ENCODE measurements around the gene RRAGD. TPM values are rescaled to one million over a fixed set of nuclear protein-coding genes. Genes with fewer than 3 reads are reported as not detected.

The RRAGD gene, protein sequence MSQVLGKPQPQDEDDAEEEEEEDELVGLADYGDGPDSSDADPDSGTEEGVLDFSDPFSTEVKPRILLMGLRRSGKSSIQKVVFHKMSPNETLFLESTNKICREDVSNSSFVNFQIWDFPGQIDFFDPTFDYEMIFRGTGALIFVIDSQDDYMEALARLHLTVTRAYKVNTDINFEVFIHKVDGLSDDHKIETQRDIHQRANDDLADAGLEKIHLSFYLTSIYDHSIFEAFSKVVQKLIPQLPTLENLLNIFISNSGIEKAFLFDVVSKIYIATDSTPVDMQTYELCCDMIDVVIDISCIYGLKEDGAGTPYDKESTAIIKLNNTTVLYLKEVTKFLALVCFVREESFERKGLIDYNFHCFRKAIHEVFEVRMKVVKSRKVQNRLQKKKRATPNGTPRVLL
- total RNA-seq (ENCODE audit: low replicate concordance): 0.68 and 4.9 TPM in 2 replicates

DNA sequence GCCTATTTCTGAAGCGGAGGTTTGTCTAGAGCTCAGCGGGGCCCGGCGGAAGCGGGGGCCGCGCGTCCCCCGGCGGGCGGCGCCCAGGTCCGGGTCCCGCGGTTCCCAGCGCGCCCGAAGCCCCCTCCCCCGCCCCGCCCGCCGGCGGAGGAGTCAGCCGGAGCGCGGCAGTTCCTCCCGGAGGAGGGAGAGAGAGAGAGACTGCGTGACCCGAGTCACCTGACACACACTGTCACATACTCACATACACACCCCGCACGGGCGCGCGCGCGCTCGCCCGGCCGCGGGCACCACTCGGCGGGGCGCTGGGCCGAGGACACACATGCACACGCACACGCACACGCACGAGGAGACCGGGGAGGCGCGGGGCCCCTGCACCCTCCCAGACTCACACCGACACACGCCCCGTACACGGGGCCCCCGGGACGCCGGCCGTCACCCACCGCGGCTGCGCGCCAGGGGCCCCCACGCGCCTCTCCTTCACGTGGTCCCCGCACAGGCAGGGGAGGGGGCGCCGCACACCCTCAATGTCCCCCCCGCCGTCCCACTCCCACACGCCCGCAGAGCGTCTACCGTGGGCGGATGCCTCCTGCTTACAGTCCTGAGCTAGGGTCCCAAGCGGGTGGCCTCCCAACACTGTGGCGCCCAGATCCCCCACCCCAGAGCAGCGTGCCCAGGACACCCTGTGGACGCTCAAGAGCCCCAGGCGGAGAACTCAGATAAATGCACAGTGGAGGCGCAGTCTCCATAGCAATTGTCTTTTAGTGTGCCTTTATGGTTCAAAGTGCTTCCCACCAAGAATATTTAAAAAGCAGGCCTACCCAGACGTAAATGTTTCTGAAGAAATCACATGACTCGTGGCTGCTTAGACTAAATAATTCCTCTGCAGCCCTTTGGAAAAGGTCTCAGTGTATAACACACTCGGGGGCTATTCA lies at the start of gene RRAGD:
Gene RRAGD (minus strand): TSS at position 203 of the 935 bp plus-strand sequence. CDS start 280 bp downstream, outside the sequence.

DNA sequence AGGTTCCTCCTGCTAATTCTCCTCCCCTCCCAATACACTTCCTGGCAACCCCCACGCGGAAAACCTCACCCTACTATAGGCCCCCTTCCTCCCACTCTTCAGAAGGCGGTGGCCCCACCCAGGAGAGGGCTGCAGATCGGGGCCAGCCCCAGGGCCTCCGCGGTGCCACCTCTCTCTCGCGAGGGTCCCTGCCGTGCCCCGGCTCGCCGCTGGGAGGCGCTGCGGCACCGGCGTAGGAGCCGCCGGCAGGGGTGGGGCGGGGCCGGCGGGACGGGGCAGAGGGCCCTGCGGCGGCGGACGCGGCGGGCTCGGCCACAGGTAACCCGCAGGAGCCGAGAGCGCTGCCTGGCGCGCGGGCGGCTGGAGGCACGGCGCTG lies 20.8 kb upstream of the RRAGD start, which contains the start of gene ANKRD6:
Gene ANKRD6 (plus strand): TSS at position 278 of the 377 bp plus-strand sequence. CDS start 133,825 bp downstream, outside the sequence.

DNA sequence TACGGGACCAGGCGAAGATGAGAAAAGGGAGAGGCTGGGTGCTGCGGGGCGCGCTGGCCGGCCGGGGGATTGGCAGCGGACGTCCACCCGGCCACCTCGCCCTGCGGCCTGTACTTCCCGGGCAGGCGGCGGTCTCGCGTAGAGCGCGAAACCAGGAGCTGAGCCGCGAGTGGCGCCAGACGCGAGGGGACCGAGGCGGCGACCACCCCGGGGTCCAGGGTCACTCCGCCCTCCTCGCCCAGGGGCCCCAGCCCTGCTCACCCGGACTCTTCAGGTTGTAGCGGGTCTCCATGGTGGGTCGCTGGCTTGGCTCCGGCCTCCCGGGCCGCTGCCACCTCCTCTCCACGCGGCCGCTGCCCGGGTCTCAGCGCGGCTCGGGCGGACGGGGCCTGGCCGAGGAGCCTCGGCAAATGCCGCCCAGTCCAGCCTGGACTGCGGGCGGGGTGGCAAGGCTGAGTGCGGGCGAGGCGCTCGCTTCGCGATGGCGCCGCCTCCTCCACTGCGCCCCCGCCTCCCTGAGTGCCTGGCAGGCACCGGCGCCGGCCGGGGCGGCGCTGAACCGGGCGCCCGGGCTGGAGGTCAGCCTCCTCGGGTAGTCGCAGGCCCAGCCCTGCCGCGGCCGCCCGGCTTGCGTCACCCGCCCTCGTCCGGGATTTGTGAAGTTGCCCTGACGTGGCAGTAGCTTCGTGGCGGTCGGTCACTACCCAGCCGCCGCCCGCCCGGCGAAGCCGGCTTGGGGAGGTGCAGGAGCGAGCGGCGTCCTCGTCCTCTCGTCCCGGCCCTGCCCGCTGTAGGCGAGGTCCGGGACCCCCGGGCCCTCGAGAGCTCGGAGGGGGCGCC lies 59.6 kb downstream of the RRAGD start, which contains the start of gene UBE2J1:
Gene UBE2J1 (minus strand): TSS at position 445 of the 840 bp plus-strand sequence. CDS start 153 bp downstream, at position 292.

DNA sequence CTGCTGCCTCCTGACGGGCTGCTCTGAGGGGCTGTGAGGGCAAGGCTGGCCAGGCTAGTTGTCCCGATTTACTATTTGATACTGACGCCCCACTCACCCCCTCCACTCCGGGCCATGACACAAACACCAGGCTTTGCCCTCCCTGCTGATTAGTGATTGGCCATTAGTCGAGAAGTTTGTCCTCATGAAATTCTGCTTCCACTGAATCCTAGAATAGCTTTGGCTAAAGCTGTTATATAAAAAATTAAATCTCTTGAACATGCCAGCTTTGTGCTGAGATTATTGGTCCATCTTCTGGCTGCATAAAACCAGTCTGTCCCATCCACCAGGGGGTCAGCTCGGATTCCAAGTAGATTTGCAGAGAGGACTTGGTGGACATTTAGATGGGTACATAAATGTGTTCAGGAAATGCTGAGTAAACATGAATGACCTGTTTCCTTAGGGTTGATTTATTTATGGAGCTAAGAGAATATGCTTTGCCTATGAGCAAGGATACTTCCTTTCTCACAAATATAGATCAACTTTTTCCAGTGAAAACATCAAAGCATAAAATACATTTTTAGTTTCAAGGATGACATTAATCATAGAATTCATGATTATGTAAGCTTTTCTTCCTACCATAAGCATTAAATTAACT lies 96.7 kb downstream of the RRAGD start, which contains the start of gene GABRR2:
Gene GABRR2 (minus strand): TSS at position 51 of the 637 bp plus-strand sequence. CDS start 134 bp downstream, outside the sequence.

Other genes starting within 250 kb of the RRAGD start
- gene GABRR1, start 194.9 kb downstream of the RRAGD start, total RNA-seq (ENCODE audit: low replicate concordance): not detected in 2 replicates
- 0.23 and 0.35 TPM in 2 replicates for gene GABRR2, start 97.0 kb downstream of the RRAGD start, total RNA-seq (ENCODE audit: low replicate concordance)
- 11.5 and 37.2 TPM in 2 replicates for gene UBE2J1, start 59.6 kb downstream of the RRAGD start, total RNA-seq (ENCODE audit: low replicate concordance)
- 16.5 and 18.5 TPM in 2 replicates for gene ANKRD6, start 20.9 kb upstream of the RRAGD start, total RNA-seq (ENCODE audit: low replicate concordance)
- gene LYRM2, start 226.5 kb upstream of the RRAGD start, total RNA-seq (ENCODE audit: low replicate concordance): 6.4 and 11.4 TPM in 2 replicates